Measurements from ENCODE around the gene THEMIS. TPM values are rescaled to one million over a fixed set of nuclear protein-coding genes. Genes with fewer than 3 reads are reported as not detected.

THEMIS gene
- total and polyA plus RNA-seq, 9 donors: 0.06 to 0.07 TPM; not detected in 7

- no peak overlapping the region for H3K27ac ChIP-seq (ENCODE audit: low read length)
- no peaks in the 10 kb centered on the region for H3K4me1 ChIP-seq (ENCODE audit: control insufficient read depth, insufficient read depth, low read length)
- no CpG with 5 or more reads among the region's 3 CpGs for WGBS (ENCODE audit: insufficient coverage)
- DNase-seq: no peak
- H3K9me3 ChIP-seq (replicated peaks; ENCODE audit: control insufficient read depth, low read depth, low read length): no peaks in the 10 kb centered on the region
- H3K27me3 ChIP-seq (ENCODE audit: control insufficient read depth, insufficient read depth, low read length): no peaks in the 10 kb centered on the region
- H3K36me3 ChIP-seq (ENCODE audit: control insufficient read depth, insufficient read depth, low read length): no peaks in the 10 kb centered on the region
- H3K4me3 ChIP-seq (ENCODE audit: low read length): no peak overlapping the region
Measured at GRCh38 chr6:127749095-127749494, 151.8 kb downstream of the THEMIS start.

GRCh38 chr6:127748290-127748689, 152.6 kb downstream of the THEMIS start:
- no CpG with 5 or more reads among the region's 2 CpGs for WGBS (ENCODE audit: insufficient coverage)
- Histone ChIP-seq H3K27ac (ENCODE audit: low read length) (no peak overlapping the region), H3K4me1 (ENCODE audit: control insufficient read depth, insufficient read depth, low read length) (no peaks in the 10 kb centered on the region), H3K9me3 (replicated peaks; ENCODE audit: control insufficient read depth, low read depth, low read length) (no peaks in the 10 kb centered on the region), H3K4me3 (ENCODE audit: low read length) (no peak overlapping the region), H3K36me3 (ENCODE audit: control insufficient read depth, insufficient read depth, low read length) (no peaks in the 10 kb centered on the region), H3K27me3 (ENCODE audit: control insufficient read depth, insufficient read depth, low read length) (no peaks in the 10 kb centered on the region)
- DNase-seq: no peak

- no peak overlapping the region for H3K27ac ChIP-seq (ENCODE audit: low read length)
- no peak overlapping the region for H3K4me3 ChIP-seq (ENCODE audit: low read length)
- WGBS (ENCODE audit: insufficient coverage): 50% methylated on average over 2 of the region's 3 CpGs
- no peaks in the 10 kb centered on the region for H3K9me3 ChIP-seq (replicated peaks; ENCODE audit: control insufficient read depth, low read depth, low read length)
- H3K4me1 ChIP-seq (ENCODE audit: control insufficient read depth, insufficient read depth, low read length): no peaks in the 10 kb centered on the region
- DNase-seq: no peak
- H3K36me3 ChIP-seq (ENCODE audit: control insufficient read depth, insufficient read depth, low read length): no peaks in the 10 kb centered on the region
- H3K27me3 ChIP-seq (ENCODE audit: control insufficient read depth, insufficient read depth, low read length): no peaks in the 10 kb centered on the region
Measured at GRCh38 chr6:127738423-127738822, 162.4 kb downstream of the THEMIS start.

GRCh38 chr6:127737768-127738167, 163.1 kb downstream of the THEMIS start:
- Histone ChIP-seq H3K36me3 (ENCODE audit: control insufficient read depth, insufficient read depth, low read length) (no peaks in the 10 kb centered on the region), H3K27ac (ENCODE audit: low read length) (no peak overlapping the region), H3K4me1 (ENCODE audit: control insufficient read depth, insufficient read depth, low read length) (no peaks in the 10 kb centered on the region), H3K9me3 (replicated peaks; ENCODE audit: control insufficient read depth, low read depth, low read length) (no peaks in the 10 kb centered on the region), H3K4me3 (ENCODE audit: low read length) (no peak overlapping the region), H3K27me3 (ENCODE audit: control insufficient read depth, insufficient read depth, low read length) (no peaks in the 10 kb centered on the region)
- DNase-seq: no peak
- no CpG with 5 or more reads among the region's 3 CpGs for WGBS (ENCODE audit: insufficient coverage)

DNA sequence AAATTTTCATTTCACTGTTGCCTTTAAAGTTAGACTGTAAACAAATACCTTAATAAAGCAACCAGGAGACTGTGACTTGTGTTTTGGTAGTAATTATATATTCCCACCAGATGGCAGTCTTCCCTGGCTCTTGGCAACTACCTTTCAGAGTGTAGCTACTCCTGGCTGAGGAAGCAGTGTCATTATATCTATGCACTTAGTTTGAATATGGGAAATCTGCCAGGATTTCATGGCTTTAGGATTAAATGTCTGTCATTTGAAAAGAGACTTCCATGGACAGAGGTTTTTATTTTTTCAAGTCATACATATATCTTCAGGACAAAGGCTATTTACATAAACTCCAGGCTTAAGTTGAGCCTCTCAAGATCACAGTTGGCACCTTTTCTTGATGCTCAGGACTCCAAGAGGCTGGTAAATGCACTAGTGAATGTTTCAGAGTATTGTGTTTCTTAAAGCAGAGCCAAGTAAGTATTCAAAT, 163.8 kb downstream of the THEMIS start:
- peak; percentile 81 for DNase-seq
- Histone ChIP-seq H3K4me1 (ENCODE audit: control insufficient read depth, insufficient read depth, low read length) (no peaks in the 10 kb centered on the region), H3K36me3 (ENCODE audit: control insufficient read depth, insufficient read depth, low read length) (no peaks in the 10 kb centered on the region), H3K4me3 (ENCODE audit: low read length) (no peak overlapping the region), H3K27ac (ENCODE audit: low read length) (no peak overlapping the region), H3K27me3 (ENCODE audit: control insufficient read depth, insufficient read depth, low read length) (no peaks in the 10 kb centered on the region), H3K9me3 (replicated peaks; ENCODE audit: control insufficient read depth, low read depth, low read length) (no peaks in the 10 kb centered on the region)

DNA sequence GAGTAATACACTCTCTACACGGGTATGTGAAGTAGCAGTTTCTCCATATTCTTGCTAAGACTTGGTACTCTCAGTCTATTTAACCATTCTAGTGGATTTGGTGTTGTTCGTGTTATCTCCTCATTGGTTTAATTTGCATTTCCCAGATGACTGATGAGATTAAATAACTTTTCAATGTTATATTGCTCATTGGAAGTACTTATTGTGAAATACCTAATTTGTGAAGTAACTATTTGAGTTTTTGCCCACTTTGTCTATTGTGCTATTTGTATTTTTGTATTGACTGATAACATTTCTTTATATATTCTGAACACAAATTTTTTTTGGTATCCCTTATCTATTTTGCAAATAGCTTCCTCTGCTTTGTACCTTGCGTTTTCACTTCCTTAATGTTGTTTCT, 167.9 kb downstream of the THEMIS start:
- no peaks in the 10 kb centered on the region for H3K27me3 ChIP-seq (ENCODE audit: control insufficient read depth, insufficient read depth, low read length)
- no peak for DNase-seq

DNA sequence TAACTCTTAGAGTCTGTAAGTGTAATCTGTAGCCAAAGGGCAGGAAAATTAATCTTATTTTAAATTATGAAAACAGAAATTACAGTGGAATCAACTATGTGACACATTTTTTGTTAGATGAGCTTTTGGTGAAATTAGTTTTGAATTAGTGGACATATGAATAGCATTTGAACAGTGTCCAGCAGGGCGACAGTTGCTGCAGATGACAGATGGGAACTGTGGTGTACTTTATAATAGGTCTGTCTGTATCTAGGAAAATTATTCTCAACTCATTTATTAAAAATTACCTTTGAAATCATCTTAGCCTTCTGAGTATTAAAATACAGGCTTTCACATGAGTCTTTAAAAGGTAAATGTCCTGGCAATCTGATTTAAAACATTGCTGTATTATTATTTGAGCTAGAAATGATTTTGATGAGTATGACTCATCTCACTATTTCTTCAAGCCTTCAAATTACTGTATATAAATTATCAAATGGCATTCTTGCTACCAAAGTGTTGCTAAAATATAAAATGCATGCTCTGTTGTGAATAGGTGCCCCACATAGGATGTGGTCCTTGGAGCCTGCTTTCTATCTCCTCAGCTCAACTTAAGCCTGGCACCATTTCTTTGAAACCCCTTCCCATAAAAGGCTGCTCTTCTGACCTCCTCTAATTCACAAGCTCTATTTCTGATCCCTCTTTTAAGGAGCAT, 173.5 kb downstream of the THEMIS start:
- no peaks in the 10 kb centered on the region for H3K27me3 ChIP-seq (ENCODE audit: control insufficient read depth, insufficient read depth, low read length)
- WGBS (ENCODE audit: insufficient coverage): no CpG with 5 or more reads among the region's 1 CpG
- no peak for DNase-seq

More for the DNA sequence above, 167.9 kb downstream of the THEMIS start:
- Histone ChIP-seq H3K36me3 (ENCODE audit: control insufficient read depth, insufficient read depth, low read length) (no peaks in the 10 kb centered on the region), H3K4me3 (ENCODE audit: low read length) (no peak overlapping the region), H3K27ac (ENCODE audit: low read length) (no peak overlapping the region), H3K4me1 (ENCODE audit: control insufficient read depth, insufficient read depth, low read length) (no peaks in the 10 kb centered on the region), H3K9me3 (replicated peaks; ENCODE audit: control insufficient read depth, low read depth, low read length) (no peaks in the 10 kb centered on the region)
- WGBS (ENCODE audit: insufficient coverage): no CpG with 5 or more reads among the region's 3 CpGs

GRCh38 chr6:127725821-127726220, 175.0 kb downstream of the THEMIS start:
- Histone ChIP-seq H3K4me3 (ENCODE audit: low read length) (no peak overlapping the region), H3K27me3 (ENCODE audit: control insufficient read depth, insufficient read depth, low read length) (no peaks in the 10 kb centered on the region), H3K4me1 (ENCODE audit: control insufficient read depth, insufficient read depth, low read length) (no peaks in the 10 kb centered on the region), H3K9me3 (replicated peaks; ENCODE audit: control insufficient read depth, low read depth, low read length) (no peaks in the 10 kb centered on the region), H3K27ac (ENCODE audit: low read length) (no peak overlapping the region), H3K36me3 (ENCODE audit: control insufficient read depth, insufficient read depth, low read length) (no peaks in the 10 kb centered on the region)
- no peak for DNase-seq
- WGBS (ENCODE audit: insufficient coverage): 85% methylated on average over 1 of the region's 1 CpG

More for the DNA sequence above, 173.5 kb downstream of the THEMIS start:
- no peaks in the 10 kb centered on the region for H3K9me3 ChIP-seq (replicated peaks; ENCODE audit: control insufficient read depth, low read depth, low read length)
- H3K4me3 ChIP-seq (ENCODE audit: low read length): no peak overlapping the region
- H3K36me3 ChIP-seq (ENCODE audit: control insufficient read depth, insufficient read depth, low read length): no peaks in the 10 kb centered on the region
- no peak overlapping the region for H3K27ac ChIP-seq (ENCODE audit: low read length)
- no peaks in the 10 kb centered on the region for H3K4me1 ChIP-seq (ENCODE audit: control insufficient read depth, insufficient read depth, low read length)

GRCh38 chr6:127718694-127719093, 182.2 kb downstream of the THEMIS start:
- Histone ChIP-seq H3K36me3 (ENCODE audit: control insufficient read depth, insufficient read depth, low read length) (no peaks in the 10 kb centered on the region), H3K27ac (ENCODE audit: low read length) (no peak overlapping the region), H3K4me1 (ENCODE audit: control insufficient read depth, insufficient read depth, low read length) (peaks cover 2% of the 10 kb centered on the region), H3K4me3 (ENCODE audit: low read length) (no peak overlapping the region), H3K9me3 (replicated peaks; ENCODE audit: control insufficient read depth, low read depth, low read length) (no peaks in the 10 kb centered on the region), H3K27me3 (ENCODE audit: control insufficient read depth, insufficient read depth, low read length) (no peaks in the 10 kb centered on the region)
- DNase-seq: no peak
- WGBS (ENCODE audit: insufficient coverage): no CpG with 5 or more reads among the region's 3 CpGs

DNA sequence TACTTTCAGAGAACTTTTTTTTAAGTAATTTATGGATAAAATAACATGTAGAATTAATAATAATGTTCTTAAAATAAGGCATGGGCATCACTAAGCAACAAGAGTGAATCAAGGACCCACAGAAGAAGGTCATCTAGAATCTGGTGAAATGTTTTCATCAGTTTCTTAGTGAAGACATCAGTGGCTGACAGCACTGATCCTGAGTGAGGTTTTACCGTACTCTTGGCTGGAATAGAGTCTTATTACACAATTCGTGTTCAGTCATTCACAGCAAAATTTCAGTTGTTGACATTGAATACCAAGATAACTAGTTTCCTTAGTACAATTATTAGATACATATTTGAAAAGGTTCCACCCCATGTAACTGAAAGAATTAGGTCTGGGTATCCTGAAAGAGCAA, 183.5 kb downstream of the THEMIS start:
- peaks cover 2% of the 10 kb centered on the region for H3K4me1 ChIP-seq (ENCODE audit: control insufficient read depth, insufficient read depth, low read length)
- no CpG with 5 or more reads among the region's 2 CpGs for WGBS (ENCODE audit: insufficient coverage)
- no peaks in the 10 kb centered on the region for H3K9me3 ChIP-seq (replicated peaks; ENCODE audit: control insufficient read depth, low read depth, low read length)
- no peak overlapping the region for H3K27ac ChIP-seq (ENCODE audit: low read length)
- no peaks in the 10 kb centered on the region for H3K36me3 ChIP-seq (ENCODE audit: control insufficient read depth, insufficient read depth, low read length)
- H3K4me3 ChIP-seq (ENCODE audit: low read length): no peak overlapping the region
- no peaks in the 10 kb centered on the region for H3K27me3 ChIP-seq (ENCODE audit: control insufficient read depth, insufficient read depth, low read length)
- no peak for DNase-seq

GRCh38 chr6:127716465-127716864, 184.4 kb downstream of the THEMIS start:
- Histone ChIP-seq H3K4me1 (ENCODE audit: control insufficient read depth, insufficient read depth, low read length) (peaks cover 2% of the 10 kb centered on the region), H3K9me3 (replicated peaks; ENCODE audit: control insufficient read depth, low read depth, low read length) (no peaks in the 10 kb centered on the region), H3K27ac (ENCODE audit: low read length) (no peak overlapping the region), H3K27me3 (ENCODE audit: control insufficient read depth, insufficient read depth, low read length) (no peaks in the 10 kb centered on the region), H3K4me3 (ENCODE audit: low read length) (no peak overlapping the region), H3K36me3 (ENCODE audit: control insufficient read depth, insufficient read depth, low read length) (no peaks in the 10 kb centered on the region)
- DNase-seq: peak; percentile 14
- no CpG with 5 or more reads among the region's 2 CpGs for WGBS (ENCODE audit: insufficient coverage)
